ENCODE measurements around the gene HCCS.
"Not testable (repeated sequence)": the region's sequence is repeated elsewhere in the genome, so short reads cannot be mapped to it uniquely, and the experiment has no call there.

HCCS gene

DNA sequence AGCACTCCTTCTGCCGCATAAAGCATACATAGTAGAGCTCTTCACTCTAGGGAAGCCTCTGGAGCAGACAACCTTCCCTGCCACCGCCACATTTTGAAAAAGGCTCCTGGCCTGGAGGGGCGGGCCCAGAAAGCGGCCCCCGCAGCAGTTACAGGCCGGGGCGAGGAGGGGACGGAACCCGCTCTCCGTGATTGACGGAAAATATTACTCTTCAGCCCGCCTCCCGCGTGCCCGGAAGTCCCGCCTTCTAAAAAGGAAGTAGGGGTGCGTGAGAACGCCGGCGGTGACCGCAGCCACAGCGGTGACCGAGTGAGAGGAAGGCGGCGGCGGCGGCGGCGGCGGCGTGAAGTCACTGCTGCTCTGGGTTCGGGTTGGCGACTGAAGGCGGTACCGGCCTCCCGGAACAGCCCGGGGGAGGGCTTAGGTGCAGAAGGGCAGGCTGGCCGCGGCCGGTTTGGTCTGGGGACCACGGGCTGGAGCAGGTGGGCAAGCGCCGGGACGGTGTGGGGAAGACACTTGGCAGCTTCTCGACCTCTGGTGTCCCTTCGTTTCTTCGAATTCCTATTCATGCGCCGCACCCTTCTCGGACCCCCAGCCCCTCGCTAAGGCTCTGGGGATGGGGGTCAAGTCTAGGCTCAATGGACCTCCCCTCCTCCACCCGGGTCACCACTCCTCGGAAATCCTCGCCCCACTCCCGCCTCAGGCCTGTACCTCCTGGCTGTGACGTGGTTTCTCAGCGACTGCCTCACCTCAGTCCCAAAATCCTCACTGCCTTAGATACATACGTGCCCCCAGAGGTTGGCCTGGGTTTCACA, at the start of gene HCCS:
TSS of gene HCCS (plus strand) at position 296 of the 815 bp plus-strand sequence. CDS start 729 bp downstream, outside the sequence.
- peak; percentile 22 to 44 for DNase-seq

DNA sequence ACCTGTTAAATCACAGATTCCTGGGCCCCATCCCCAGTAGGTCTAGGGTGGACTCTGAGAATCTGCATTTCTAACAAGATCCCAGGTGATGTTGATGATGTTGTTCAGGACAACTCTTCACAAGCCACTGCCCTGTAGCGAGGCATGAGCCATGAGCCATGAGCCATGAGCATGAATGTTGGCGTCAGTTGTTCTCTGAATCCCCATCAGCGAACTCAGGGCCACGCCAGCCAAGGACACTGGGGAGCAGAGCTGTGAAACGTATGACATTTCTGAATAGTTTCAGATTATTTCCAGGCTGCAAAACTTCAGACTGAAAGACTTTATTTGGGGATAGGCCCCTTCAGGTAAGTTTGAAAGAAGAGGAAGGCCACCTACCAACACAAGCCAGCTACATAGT, 46.9 kb upstream of the HCCS start:
- no peak for DNase-seq

DNA sequence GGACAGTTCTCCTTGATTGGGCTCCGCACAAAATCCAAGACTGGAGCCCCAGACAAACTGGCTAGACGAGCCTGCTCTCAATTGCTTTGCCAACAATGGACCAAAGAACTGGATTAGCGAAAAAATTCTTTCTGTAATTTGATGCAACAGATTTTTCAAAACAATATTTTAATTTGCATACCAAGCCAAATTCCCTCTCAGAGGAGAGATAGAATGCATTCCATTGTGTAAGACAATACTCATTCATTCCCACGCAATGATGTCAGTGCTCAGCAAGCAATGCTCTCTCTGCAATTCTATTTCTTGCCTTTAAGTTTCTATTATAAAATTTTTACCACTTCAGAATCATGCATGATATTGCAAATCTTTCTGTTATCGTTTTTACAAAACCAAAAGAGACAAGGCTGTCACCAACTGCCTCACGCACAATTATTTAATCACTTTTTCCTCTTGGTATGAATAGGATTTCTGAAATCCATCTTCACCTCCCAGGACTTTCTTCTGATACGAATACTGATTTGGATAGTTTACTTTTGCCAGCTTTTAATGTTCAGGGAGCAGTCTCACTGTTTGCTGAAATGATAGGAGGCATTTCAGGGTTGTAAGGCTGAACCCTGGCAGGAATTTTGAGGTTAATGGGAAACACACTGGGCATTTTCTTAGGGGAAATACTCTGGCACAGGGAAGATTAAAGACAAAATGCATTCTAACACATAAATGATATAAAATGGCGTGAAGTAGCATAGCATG, 46.1 kb upstream of the HCCS start:
- no peak for DNase-seq

DNA sequence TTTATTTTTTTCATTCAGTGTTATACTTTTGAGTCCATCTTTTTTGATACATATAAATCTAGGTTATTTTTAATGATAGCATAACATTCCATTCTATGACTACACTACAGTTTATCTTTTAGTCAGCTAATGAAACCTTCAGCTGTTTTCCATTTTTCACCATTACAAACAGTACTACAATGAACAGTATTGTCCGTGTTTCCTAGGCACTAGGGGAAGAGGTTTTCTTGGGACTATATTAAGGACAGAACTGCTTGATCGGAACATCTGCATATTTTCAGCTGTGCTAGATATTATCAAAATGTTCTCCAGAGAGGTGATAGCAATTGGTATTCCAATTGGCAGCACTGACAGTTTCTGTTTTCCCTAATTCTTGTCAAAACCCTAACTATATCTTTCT, 44.3 kb upstream of the HCCS start:
- no peak for DNase-seq

DNA sequence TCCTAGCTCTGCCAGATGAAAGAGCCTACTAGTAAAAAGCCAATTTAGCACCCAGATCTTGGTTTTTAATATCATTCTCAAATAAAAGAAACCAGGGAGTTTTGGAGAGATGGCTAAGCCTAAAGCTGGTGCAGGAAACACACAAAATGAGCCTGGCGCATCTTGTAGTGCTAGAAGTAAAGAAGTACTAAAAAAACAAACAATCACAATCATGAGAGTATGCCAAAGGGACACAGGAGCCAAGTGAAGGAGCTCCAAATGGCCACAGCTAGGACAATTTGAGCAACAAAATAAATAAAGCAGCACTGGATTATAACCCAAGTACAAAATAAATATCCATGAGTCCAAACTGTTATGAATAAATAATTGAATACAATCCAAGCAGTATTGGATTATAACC, 37.8 kb upstream of the HCCS start:
- DNase-seq, result no peak

DNA sequence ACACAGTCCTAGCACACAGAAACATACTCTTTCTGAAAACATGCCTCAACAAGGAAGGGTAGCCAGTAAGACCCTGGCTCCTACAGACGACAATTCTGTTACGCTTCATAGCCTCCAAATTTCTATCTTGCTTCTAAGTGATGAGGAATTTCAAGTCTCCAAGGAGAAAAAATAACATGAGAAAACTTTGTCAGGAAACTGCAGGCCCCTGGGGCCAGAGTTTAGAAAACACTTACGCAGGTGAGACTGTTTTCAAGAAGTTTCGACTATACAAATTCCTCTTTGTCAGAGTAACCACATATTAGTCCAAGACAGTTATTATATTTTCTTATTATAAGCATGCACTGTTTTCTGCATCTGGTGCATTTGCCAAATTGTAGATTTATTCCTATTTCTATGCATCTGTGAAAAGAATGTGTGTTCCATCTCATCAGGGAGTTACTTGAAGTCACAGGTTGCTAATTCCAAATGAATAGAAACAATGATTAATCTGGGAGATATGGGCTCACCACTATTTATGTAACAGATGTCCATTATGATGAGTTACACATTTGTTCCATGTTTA, 30.3 kb upstream of the HCCS start:
- no peak for DNase-seq

DNA sequence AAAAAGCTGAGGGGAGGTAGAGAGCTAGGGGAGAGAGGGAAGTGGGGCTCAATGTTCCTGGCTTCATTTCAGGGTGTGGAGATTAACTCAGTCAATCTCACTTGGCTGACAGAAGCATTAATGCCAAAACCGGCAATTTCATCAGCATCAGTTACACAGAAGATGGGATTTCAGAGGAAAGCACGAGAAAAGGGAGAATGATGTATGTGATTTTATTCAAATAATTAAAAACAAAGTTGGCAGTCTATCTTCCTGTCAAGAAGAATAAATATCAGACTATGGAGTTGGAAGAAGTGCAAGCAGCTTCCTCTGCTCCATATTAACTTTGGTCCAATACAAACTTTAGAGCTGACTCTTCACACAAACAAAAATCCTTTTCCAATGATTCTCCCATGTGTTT, 29.6 kb upstream of the HCCS start:
- DNase-seq, result no peak

DNA sequence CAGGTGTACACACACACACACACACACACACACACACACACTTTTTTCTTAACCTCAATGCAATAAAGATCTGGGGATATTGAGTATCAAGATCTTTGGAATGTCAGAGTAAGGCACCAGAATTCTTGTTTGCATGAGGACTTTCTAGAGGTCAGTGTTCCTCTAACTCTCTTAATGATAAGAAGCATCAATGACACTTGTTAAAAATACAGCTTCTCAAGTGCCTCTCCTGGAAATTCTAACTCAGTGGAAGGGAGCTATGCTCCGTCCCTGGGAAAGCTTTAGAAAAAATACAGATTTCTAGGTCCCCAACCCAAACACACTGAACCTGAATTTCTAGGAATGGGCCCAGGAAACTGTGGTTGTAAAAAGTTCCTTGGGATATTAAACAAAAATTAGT, 25.8 kb upstream of the HCCS start:
- no peak for DNase-seq

DNA sequence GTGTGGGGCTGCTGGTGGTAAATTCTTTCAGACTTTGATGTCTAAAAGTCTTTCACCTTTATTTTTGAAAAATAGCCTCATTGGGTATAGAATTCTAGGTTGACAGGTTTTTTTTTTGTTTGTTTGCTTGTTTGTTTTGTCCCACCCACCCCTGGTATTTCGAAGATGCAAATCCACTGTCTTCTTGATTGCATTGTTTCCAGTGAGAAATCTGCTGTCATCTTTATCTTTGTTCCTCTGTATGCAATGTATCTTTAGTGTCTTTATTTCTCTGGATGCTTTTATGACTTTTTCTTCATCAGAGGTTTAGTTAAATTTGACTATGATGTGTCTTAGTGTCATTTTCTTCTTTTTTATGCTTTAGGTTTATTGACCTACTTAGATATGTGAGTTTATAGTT, 21.3 kb upstream of the HCCS start:
- DNase-seq, result no peak

DNA sequence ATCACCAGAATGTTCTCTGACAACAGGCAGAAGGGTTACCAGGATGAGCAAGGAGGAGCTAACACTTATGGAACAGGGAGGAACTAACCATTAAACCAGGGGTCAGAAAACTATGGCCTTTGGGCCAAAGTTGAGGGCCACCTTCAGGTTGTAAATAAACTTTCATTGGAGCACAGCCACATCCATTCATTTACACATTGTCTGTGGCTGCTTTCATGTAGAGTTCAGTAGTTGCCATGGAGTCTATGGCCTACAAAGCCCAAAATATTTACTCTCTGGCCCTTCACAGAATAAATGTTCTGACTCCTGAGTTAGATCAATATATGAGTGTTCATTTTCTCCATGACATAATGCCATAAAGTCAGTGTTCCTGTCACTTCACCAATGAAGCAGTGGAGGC, 13.2 kb upstream of the HCCS start:
- DNase-seq, result no peak

DNA sequence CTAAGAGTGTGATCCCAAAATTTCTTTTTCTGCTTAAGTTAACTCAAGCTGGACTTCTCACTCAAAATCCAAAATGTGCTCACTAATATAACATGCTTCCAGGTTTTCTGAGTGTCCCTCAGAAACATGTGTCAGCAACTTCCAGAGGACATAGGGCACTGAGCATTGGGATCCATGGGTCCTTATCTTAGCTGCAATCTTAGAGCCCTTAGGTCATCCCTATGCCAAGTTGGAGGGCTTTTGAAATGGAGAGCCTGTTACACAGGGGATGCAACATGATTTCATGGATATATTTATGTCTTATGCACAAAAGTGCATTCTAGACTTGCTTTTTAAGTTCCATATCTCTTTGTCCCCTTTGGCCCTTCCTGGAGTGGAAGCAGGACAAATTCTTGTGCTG, 11.7 kb upstream of the HCCS start:
- no peak for DNase-seq

DNA sequence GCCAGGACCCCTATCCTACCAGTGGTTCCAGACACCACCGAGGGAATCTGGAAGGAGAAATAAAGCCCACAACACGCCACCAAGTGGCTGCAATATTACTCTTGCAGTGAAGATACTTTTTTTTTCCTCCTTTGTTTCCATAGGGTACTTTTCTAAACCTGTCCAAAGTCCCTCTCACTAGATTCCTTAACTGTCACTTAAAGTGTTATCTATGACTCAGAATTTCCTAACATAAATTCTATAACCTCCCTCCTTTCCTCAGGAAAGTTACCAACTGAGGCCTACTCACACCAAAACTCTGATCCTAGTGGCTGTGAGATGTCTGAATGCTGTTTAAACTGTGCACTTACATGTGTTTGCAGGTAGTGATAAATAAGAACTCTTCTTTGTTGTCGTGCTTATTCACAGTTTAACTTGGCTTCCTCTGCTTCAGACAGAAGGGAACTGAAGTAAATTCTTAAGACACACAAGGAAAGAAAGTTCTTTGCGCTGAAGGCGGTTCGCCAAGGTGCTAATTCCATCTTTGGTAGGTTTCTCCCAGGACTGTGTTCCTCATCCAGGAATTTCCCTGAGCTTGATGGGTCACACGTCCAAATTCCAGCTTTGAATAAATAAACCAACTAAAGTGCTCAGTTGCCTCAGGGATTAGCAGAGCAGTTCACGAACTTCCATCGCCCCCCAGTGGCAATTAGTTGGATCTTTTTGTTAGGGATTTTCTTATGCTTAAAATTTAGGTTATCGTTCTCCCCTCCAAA, 10.7 kb upstream of the HCCS start:
- DNase-seq, result no peak

DNA sequence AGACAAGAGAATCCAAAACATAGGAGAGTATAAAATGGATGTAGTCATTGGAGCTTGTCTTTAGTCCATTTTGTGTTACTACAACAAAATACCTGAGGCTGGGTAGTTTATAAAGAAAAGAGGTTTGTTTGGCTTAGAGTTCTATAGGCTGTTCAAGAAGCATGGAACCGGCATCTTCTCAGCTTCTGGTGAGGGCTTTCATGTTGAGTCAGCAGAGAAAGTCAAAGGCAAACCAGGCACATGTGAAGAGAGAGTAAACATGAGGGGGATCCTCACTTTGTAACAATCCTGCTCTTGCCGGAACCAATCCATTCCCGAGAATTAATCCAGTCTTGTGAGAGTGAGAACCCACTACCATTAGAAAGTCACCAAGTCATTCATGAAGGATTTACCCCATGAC, 8.1 kb upstream of the HCCS start:
- no peak for DNase-seq

DNA sequence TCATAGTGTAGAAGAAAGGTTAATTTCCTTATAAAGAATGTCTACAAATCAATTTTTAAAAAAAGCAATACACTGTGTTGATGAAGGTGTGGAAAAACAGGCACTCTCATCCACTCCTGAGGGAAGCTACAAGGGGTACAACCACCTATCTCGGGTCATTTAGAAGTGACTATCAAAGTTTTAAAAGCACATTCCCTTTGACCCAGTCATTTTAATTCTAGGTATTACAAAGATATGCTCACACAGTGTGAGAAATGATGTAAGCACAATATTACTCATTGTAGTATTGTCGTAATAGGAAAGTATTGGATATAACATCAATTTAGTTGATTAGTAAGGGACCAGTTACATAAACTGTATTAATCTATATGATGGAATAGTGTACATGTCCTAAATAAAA, 7.4 kb upstream of the HCCS start:
- DNase-seq, result no peak

DNA sequence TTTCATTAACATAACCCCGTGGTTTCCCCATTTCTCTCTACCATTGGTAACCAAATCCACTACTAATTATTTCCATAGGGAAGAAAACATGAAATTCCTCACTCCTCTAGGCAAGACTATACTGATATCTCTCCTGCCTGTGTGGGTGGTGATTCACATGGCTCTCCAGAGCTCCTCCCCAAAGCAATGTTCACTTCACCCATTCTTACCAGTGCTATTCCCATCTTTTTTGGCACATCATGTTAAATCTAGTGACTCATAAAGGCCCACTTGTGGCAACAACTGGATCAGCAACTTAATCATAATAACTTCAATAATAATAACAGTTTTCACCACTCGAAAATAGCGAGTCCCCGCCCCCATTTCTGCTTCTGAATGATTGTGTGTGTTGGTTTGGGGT, 6.1 kb upstream of the HCCS start:
- DNase-seq, result no peak

DNA sequence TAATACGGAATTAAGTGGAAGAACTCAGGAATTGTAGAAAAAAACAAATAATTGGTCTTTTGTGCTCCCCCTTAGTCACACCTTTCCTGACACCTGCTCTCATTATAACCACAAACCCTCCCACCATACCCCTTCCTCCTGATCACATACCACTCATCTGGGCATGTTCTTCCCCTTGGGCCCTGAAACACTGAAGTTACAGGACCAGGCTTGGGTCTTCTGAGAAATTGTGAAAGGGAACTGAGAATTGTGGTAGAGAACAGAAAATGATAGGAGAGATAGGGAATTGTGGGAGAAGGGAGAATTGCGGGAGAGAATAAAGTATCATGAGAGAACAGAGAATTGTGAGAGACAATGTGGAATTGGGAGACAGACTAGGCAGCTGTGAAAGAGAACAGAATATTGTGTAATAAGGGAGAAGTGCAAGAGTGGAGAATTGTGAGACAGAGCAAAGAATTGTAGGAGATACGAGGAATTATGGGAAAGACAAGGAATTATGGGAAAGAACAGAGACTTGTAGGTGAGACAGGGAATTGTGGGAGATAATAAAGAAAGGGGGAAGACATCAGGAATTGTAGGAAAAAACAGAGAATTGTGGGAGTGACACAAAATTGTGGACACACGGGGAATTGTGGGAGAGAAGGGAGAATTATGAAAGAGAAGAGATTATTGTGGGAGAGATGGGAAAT, 2.7 kb upstream of the HCCS start:
- DNase-seq, result no peak

DNA sequence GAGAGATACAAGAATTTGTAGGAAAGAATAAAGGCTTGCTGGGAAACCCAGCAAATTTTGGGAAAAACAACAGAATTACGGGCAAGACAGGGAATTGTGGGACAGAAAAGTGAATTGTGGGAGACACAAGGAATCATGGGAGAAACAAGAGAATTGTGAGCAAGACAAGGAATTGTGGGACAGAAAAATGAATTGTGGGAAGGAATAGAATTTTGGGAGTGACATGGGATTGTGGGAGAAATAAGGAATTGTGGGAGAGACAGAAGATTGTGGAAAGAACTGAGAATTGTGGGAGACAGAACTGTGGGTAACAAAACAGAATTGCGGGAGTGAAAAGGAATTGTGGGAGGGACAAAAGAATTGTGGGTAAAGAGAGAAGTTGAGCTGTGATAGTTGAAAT, 1.2 kb upstream of the HCCS start:
- no peak for DNase-seq

DNA sequence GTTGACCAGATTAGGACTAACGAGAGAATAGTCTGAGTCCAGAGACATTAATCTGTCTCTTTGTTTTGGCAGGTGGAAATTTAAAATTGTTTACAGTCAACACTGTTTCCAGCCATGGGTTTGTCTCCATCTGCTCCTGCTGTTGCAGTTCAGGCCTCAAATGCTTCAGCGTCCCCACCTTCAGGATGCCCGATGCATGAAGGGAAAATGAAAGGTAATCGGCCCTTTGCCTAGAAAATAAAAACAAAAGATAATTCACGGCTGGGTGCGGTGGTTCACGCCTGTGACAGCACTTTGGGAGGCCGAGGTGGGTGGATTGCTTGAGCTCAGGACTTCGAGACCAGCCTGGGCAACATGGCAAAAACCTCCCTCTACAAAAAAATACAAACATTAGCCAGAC, 815 bp downstream of the HCCS start:
- DNase-seq, result no peak

DNA sequence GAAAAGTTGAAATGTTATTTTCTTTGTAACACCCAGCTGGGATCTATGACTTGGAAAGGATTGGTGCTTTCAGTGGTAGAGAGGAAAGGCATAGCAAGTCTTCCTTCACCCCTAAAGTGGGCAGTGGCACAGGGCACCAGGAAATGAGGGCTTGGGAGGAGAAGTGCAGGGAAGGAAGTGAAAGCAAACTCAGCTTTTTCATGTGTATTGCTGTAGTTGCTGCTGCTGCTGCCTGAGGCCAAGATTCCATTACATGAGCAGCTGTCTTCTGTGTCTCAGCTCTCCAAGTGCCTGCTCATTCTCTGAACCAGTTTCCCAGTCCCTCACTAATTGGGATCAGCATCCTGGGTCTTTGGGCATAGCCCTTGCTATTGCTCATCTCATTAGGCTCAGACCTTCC, 2.6 kb downstream of the HCCS start:
- no peak for DNase-seq

DNA sequence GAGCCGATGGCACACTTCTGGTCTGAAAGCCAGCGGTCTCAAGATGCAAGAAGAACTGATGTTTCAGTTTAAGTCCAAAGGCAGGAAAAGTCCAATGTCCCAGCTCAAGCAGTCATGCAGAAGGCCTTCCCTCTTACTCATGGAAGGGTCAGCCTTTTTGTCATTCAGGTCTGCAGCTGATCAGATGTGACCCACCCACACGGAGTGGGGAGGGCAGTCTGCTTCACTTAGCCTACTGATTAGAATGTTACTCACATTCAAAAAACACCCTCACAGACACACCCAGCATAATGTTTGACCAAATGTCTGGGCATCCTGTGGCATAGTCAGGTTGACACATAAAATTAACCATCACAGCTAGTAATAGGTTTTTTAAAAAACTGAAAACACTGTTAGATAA, 6.6 kb downstream of the HCCS start:
- DNase-seq, result no peak

DNA sequence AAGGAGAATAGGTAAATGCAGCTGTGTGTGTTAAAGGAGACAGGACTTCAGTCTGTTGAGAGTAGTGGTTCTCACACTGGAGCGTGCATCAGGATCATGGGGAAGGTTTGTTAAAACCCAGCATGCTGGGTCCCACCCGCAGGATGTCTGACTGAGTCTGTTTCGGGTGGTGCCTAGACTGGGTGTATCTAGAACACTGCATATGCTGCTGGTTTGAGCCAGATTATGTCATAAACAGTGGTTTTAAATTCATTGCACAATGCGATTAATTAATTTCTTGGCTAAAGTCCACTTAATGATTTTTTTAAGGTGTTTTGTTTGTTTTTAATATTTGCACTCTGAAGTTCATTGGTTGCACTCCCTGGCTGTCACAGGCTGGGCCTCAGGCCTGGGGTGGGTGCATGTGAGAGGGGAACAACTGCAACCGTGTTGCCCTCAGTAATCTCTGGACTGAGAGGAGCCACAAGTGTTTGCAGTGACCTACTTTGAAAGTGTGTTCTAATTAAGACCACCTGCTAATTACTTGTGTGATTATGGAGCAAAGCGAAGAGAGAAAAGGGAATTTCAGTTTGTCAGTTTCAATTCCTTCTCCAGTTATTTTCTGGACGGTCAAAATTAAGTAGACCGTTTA, 8.3 kb downstream of the HCCS start:
- no peak for DNase-seq

DNA sequence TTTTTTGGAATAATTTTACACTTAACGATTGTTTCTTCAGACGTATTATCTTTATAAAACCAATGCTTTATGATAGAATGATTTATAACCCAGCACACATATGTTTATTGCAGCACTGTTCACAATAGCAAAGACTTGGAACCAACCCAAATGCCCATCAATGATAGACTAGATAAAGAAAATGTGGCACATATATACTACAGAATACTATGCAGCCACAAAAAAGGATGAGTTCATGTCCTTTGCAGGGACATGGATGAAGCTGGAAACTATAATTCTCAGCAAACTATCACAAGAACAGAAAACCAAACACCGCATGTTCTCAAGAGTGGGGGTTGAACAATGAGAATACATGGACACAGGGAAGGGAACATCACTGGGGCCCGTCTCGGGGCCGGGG, 12.0 kb downstream of the HCCS start:
- DNase-seq, result not testable (repeated sequence)
